GM12878 (cell line): ENCODE data around the gene ITPR2. TPM values are rescaled to one million over a fixed set of nuclear protein-coding genes. Genes with fewer than 3 reads are reported as not detected.

Source experiments
- ATAC-seq: fragments of 200-7000 bp; cut with Tn5 transposase; 3 replicates; pipeline ENCODE4 v1.9.1; 2020; ENCODE audit warnings: mild to moderate bottlenecking, moderate library complexity
- BruUV-seq: library from RNA; stranded (reverse); fragments of 400-500 nt; replicated peaks from 2 replicates; lab custom pipeline; 2021; lab: Mats Ljungman, UMichigan
- CTCF ChIA-PET: fragments of 300-600 bp; sonication (Branson Sonifier 250); formaldehyde crosslinking; extraction: SDS; loops from one replicate; lab custom pipeline; 2021; ENCODE audit warnings: inconsistent platforms; lab: Yijun Ruan, JAX
- POLR2A ChIA-PET: fragments of 350-600 bp; formaldehyde crosslinking; extraction: SDS; loops from one replicate; lab custom pipeline; 2021; ENCODE audit warnings: inconsistent platforms; lab: Charles Lee
- RAD21 ChIA-PET: fragments of 300-600 bp; sonication (Branson Sonifier 250); formaldehyde crosslinking; loops from one replicate; lab custom pipeline; 2023; ENCODE audit warnings: antibody characterized with exemption; ENCODE audit not compliant: unreplicated experiment; lab: Charles Lee
- SMC1A ChIA-PET: fragments of 300-600 bp; sonication (Branson Sonifier 250); formaldehyde crosslinking; loops from one replicate; lab custom pipeline; 2023; ENCODE audit not compliant: unreplicated experiment, uncharacterized antibody; lab: Charles Lee
- DNase-seq: peaks from one replicate; pipeline ENCODE4 v3.0.0-alpha.2; 2011; ENCODE audit warnings: low read depth, low spot score
- FAIRE-seq: peaks from 3 replicates; lab custom pipeline; 2011; peaks lifted over from hg19 to GRCh38; lab: Jason Lieb, UNC
- H2AFZ ChIP-seq: 2 replicates; pipeline ENCODE4 v1.6.0; 2011; ENCODE audit warnings: low read depth, low read length, control low read depth; ENCODE audit not compliant: control insufficient read depth
- H3K27ac ChIP-seq: 2 replicates; pipeline ENCODE4 v1.5.1; 2011; ENCODE audit warnings: control low read depth; ENCODE audit not compliant: control insufficient read depth, insufficient read depth
- H3K27me3 ChIP-seq, 2 experiments: replicated peaks in 1 of 2; 2 replicates each; pipeline versions ENCODE4 v1.6.0 to v1.6.1; 2011; ENCODE audit warnings: low read length in 1 of 2; ENCODE audit not compliant: control insufficient read depth in 2 of 2, insufficient read depth in 2 of 2
- H3K36me3 ChIP-seq, 2 experiments: 2 replicates each; pipeline ENCODE4 v1.5.1; 2011; ENCODE audit warnings: low read length in 1 of 2; ENCODE audit not compliant: control insufficient read depth in 2 of 2, insufficient read depth in 2 of 2
- H3K4me1 ChIP-seq: 2 replicates; pipeline ENCODE4 v1.6.1; 2011; ENCODE audit warnings: mild to moderate bottlenecking, low read length, moderate library complexity, mixed read lengths; ENCODE audit not compliant: control insufficient read depth, insufficient read depth
- H3K4me2 ChIP-seq: 2 replicates; pipeline ENCODE4 v1.6.0; 2011; ENCODE audit warnings: control low read depth; ENCODE audit not compliant: control insufficient read depth, insufficient read depth
- H3K4me3 ChIP-seq: fragments of 200-600 bp; sonication (generic); 2 replicates; pipeline ENCODE4 v1.5.1; 2016
- H3K79me2 ChIP-seq: 2 replicates; pipeline ENCODE4 v1.6.0; 2011; ENCODE audit warnings: low read length; ENCODE audit not compliant: control insufficient read depth, insufficient read depth
- H3K9ac ChIP-seq: 2 replicates; pipeline ENCODE4 v1.8.0; 2011; ENCODE audit warnings: low read length, control low read depth, mixed read lengths; ENCODE audit not compliant: control insufficient read depth, insufficient read depth
- H3K9me3 ChIP-seq: replicated peaks from 3 replicates; pipeline ENCODE4 v1.5.1; 2011; ENCODE audit warnings: mild to moderate bottlenecking, low read length; ENCODE audit not compliant: control insufficient read depth, insufficient read depth
- H4K20me1 ChIP-seq: 2 replicates; pipeline ENCODE4 v1.6.0; 2011; ENCODE audit not compliant: control insufficient read depth, insufficient read depth
- ATF3 ChIP-seq: IDR thresholded peaks from 2 replicates; pipeline ENCODE4 v1.6.1; 2011; ENCODE audit warnings: low read depth, mild to moderate bottlenecking, low read length, moderate library complexity, borderline replicate concordance; ENCODE audit errors: extremely low read depth
- ESRRA ChIP-seq: IDR thresholded peaks from 2 replicates; pipeline ENCODE4 v1.6.1; 2012; ENCODE audit warnings: mild to moderate bottlenecking, low read length, improper control_type of control experiment
- FOS ChIP-seq: IDR thresholded peaks from 3 replicates; pipeline ENCODE4 v1.6.1; 2011; ENCODE audit warnings: borderline replicate concordance; ENCODE audit not compliant: insufficient read length; ENCODE audit errors: extremely low read depth
- GATAD2B ChIP-seq: fragments of 450-650 bp; conservative IDR thresholded peaks from 2 replicates; pipeline ENCODE4 v1.6.1; 2017; ENCODE audit warnings: low read depth, mild to moderate bottlenecking, moderate library complexity
- MYC ChIP-seq: IDR thresholded peaks from 2 replicates; pipeline ENCODE4 v1.6.1; 2011; ENCODE audit warnings: mild to moderate bottlenecking, low read length, moderate library complexity, inconsistent platforms; ENCODE audit not compliant: insufficient read depth, insufficient replicate concordance, insufficient read length, severe bottlenecking
- NFXL1 ChIP-seq: fragments of 450-650 bp; IDR thresholded peaks from 2 replicates; pipeline ENCODE4 v1.6.1; 2017; ENCODE audit warnings: antibody characterized with exemption, mild to moderate bottlenecking, borderline replicate concordance
- SIN3A ChIP-seq: IDR thresholded peaks from 2 replicates; pipeline ENCODE4 v1.6.1; 2012; ENCODE audit warnings: low read depth, low read length, improper control_type of control experiment
- ZNF207 ChIP-seq: fragments of 450-650 bp; IDR thresholded peaks from 2 replicates; pipeline ENCODE4 v1.6.1; 2014; ENCODE audit warnings: antibody characterized with exemption, mild to moderate bottlenecking, borderline replicate concordance
- WGBS: methylation state at CpG from one replicate; pipeline ENCODE4 v1.1.6; 2016; ENCODE audit warnings: low lambda C conversion rate; ENCODE audit not compliant: insufficient replicate concordance, insufficient coverage; ENCODE audit errors: missing lambda C conversion rate; 5-methylcytosine and 5-hydroxymethylcytosine counted together
- in situ Hi-C: fragments of 300-500 bp; cut with MboI; formaldehyde crosslinking; loops from 9 replicates; pipeline ENCODE4 v1.14.3; 2018; ENCODE audit warnings: mixed read lengths
- intact Hi-C: fragments of 100-400 bp; cut with micrococcal nuclease; formaldehyde crosslinking; loops from one replicate; pipeline ENCODE4 v1.14.2; 2022; ENCODE audit not compliant: unreplicated experiment
- polyA plus RNA-seq, 11 experiments: library from polyadenylated mRNA; depleted of rRNA in 4 of 11; unstranded in 6 of 11; stranded (reverse) in 5 of 11; fragments of >200 nt; fragmentation: Nextera tagmentation in 4 of 11; fragmentation: Illumina TruSeq in 1 of 11; extraction: Ambion mirVana in 4 of 11; extraction: Trizol in 1 of 11; gene quantifications; 1 replicate in 1 of 11; 2 replicates in 10 of 11; pipeline versions ENCODE4 v1.2.1 to v1.2.3, GENCODE V29; 2011 to 2016; ENCODE audit warnings: inconsistent platforms in 2 of 11, missing spikeins in 2 of 11, low read depth in 1 of 11
- total RNA-seq, 4 experiments: library from RNA; depleted of rRNA in 3 of 4; stranded (reverse); fragments of >200 nt in 3 of 4; fragmentation: Illumina TruSeq in 1 of 4; extraction: Trizol in 1 of 4; gene quantifications; 2 replicates each; pipeline versions ENCODE4 v1.2.1 to v1.2.3, GENCODE V29; 2013 to 2021
- TF ChIP-seq, protein P1 (sequence below): fragments of 450-650 bp; formaldehyde crosslinking; IDR thresholded peaks from 2 replicates; pipeline ENCODE4 v1.4.0; 2020; ENCODE audit warnings: mild to moderate bottlenecking, moderate library complexity

The ITPR2 gene
- total and polyA plus RNA-seq, 10 of the 15 experiments (the other 5 are each of a cell fraction or from before 2014, with no cell fraction given): 7.5 to 76.2 (median 47.1) TPM

- Histone ChIP-seq H3K27me3 (no peaks in the 10 kb centered on the region), H2AFZ (no peak overlapping the region), H3K36me3 (peaks cover 0 to 6% of the 10 kb centered on the region in 2 experiments; a peak in 3 of 4 replicates), H3K27ac (no peak overlapping the region), H4K20me1 (no peaks in the 10 kb centered on the region), H3K4me1 (no peaks in the 10 kb centered on the region), H3K9me3 (no peaks in the 10 kb centered on the region), H3K4me3 (no peak overlapping the region), H3K4me2 (no peak overlapping the region), H3K9ac (no peak overlapping the region), H3K79me2 (no peaks in the 10 kb centered on the region)
- RAD21 ChIA-PET: interaction anchor here (0.9 kb wide), 1 partner anchor 8 kb away, joined by 3 read pairs; no protein-coding TSS in a partner anchor
- in situ Hi-C loops (no loop called here), intact Hi-C loops (loop anchor here (10.0 kb wide), 1 partner anchor 517 kb away; no protein-coding TSS in a partner anchor)
- 96% methylated on average over 2 of the region's 2 CpGs for WGBS
- POLR2A ChIA-PET: no interaction called here
- CTCF ChIA-PET: interaction anchor here (1.0 to 3.1 kb wide), 2 partner anchors 40 to 494 kb away, joined by 4 to 22 read pairs; no protein-coding TSS in a partner anchor
- no TSS peak for BruUV-seq
- FAIRE-seq: no peak
- no peak for DNase-seq
- ATAC-seq: no peak
- SMC1A ChIA-PET: interaction anchor here (1.2 kb wide), 1 partner anchor 14 kb away, joined by 3 read pairs; no protein-coding TSS in a partner anchor
- TF ChIP-seq FOS (no peak), ESRRA (no peak), GATAD2B (no peak), SIN3A (no peak), ZNF207 (no peak), MYC (no peak), NFXL1 (no peak), ATF3 (no peak)
- TF ChIP-seq, protein P1, sequence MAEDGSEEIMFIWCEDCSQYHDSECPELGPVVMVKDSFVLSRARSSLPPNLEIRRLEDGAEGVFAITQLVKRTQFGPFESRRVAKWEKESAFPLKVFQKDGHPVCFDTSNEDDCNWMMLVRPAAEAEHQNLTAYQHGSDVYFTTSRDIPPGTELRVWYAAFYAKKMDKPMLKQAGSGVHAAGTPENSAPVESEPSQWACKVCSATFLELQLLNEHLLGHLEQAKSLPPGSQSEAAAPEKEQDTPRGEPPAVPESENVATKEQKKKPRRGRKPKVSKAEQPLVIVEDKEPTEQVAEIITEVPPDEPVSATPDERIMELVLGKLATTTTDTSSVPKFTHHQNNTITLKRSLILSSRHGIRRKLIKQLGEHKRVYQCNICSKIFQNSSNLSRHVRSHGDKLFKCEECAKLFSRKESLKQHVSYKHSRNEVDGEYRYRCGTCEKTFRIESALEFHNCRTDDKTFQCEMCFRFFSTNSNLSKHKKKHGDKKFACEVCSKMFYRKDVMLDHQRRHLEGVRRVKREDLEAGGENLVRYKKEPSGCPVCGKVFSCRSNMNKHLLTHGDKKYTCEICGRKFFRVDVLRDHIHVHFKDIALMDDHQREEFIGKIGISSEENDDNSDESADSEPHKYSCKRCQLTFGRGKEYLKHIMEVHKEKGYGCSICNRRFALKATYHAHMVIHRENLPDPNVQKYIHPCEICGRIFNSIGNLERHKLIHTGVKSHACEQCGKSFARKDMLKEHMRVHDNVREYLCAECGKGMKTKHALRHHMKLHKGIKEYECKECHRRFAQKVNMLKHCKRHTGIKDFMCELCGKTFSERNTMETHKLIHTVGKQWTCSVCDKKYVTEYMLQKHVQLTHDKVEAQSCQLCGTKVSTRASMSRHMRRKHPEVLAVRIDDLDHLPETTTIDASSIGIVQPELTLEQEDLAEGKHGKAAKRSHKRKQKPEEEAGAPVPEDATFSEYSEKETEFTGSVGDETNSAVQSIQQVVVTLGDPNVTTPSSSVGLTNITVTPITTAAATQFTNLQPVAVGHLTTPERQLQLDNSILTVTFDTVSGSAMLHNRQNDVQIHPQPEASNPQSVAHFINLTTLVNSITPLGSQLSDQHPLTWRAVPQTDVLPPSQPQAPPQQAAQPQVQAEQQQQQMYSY (CRISPR knock-in tag): no peak
Observed at GRCh38 chr12:26612203-26612602, 220.8 kb downstream of the ITPR2 start.
